ENCODE measurements around the gene POMT1. TPM values are rescaled to one million over a fixed set of nuclear protein-coding genes. Genes with fewer than 3 reads are reported as not detected.

Gene POMT1, protein sequence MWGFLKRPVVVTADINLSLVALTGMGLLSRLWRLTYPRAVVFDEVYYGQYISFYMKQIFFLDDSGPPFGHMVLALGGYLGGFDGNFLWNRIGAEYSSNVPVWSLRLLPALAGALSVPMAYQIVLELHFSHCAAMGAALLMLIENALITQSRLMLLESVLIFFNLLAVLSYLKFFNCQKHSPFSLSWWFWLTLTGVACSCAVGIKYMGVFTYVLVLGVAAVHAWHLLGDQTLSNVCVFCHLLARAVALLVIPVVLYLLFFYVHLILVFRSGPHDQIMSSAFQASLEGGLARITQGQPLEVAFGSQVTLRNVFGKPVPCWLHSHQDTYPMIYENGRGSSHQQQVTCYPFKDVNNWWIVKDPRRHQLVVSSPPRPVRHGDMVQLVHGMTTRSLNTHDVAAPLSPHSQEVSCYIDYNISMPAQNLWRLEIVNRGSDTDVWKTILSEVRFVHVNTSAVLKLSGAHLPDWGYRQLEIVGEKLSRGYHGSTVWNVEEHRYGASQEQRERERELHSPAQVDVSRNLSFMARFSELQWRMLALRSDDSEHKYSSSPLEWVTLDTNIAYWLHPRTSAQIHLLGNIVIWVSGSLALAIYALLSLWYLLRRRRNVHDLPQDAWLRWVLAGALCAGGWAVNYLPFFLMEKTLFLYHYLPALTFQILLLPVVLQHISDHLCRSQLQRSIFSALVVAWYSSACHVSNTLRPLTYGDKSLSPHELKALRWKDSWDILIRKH
- 19.3 and 25.0 TPM in 2 replicates for total RNA-seq

GRCh38 chr9:131502781-131503625, at the start of gene POMT1:
Gene POMT1 (plus strand): TSS chr9:131502918. CDS start chr9:131504219, 1,301 bp downstream.

GRCh38 chr9:131530920-131531832, 28.5 kb downstream of the POMT1 start, which contains the start of gene UCK1:
Gene UCK1 (minus strand): TSS chr9:131531263. CDS start chr9:131531174, 89 bp downstream.

GRCh38 chr9:131545003-131545785, 42.5 kb downstream of the POMT1 start, which contains the start of gene PRRT1B:
Gene PRRT1B (plus strand): TSS chr9:131545523. CDS start chr9:131545616, 93 bp downstream.

Other genes starting within 250 kb of the POMT1 start
- 0.29 and 0.53 TPM in 2 replicates for gene FAM78A, start 226.4 kb upstream of the POMT1 start, total RNA-seq
- 14.9 and 21.3 TPM in 2 replicates for gene PLPP7, start 213.2 kb upstream of the POMT1 start, total RNA-seq
- gene PRRC2B, start 108.8 kb upstream of the POMT1 start, total RNA-seq, result 45.8 and 48.4 TPM in 2 replicates
- 24.1 and 28.5 TPM in 2 replicates for gene UCK1, start 28.3 kb downstream of the POMT1 start, total RNA-seq
- not detected in 2 replicates for gene PRRT1B, start 42.6 kb downstream of the POMT1 start, total RNA-seq
- 14.9 and 21.6 TPM in 2 replicates for gene RAPGEF1, start 237.2 kb downstream of the POMT1 start, total RNA-seq

All from myometrial cell (primary cell).